Measurements from ENCODE around the gene ATP2A1.
"Not testable (repeated sequence)": the region's sequence is repeated elsewhere in the genome, so short reads cannot be mapped to it uniquely, and the experiment has no call there.

DNA sequence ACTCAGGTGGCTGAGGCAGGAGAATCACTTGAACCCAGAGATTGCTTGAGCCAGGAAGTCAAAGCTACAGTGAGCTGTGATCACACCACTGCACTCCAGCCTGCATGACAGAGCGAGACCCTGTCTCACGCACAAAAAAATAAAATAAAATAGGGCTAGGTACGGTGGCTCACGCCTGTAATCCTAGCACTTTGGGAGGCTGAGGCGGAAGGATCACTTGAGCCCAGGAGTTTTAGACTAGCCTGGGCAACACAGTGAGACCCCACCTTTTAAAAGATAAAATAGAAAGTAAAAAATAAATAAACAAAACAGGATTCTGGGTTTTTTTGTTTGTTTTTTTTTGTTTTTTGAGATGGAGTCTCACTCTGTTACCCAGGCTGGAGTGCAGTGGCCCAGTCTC, 12.1 kb downstream of the ATP2A1 start:
- TF ChIP-seq, protein P1, sequence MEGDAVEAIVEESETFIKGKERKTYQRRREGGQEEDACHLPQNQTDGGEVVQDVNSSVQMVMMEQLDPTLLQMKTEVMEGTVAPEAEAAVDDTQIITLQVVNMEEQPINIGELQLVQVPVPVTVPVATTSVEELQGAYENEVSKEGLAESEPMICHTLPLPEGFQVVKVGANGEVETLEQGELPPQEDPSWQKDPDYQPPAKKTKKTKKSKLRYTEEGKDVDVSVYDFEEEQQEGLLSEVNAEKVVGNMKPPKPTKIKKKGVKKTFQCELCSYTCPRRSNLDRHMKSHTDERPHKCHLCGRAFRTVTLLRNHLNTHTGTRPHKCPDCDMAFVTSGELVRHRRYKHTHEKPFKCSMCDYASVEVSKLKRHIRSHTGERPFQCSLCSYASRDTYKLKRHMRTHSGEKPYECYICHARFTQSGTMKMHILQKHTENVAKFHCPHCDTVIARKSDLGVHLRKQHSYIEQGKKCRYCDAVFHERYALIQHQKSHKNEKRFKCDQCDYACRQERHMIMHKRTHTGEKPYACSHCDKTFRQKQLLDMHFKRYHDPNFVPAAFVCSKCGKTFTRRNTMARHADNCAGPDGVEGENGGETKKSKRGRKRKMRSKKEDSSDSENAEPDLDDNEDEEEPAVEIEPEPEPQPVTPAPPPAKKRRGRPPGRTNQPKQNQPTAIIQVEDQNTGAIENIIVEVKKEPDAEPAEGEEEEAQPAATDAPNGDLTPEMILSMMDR (IDR thresholded peaks at IDR 0.05; ENCODE audit: low read depth, low read length) = not testable (repeated sequence)
- TF ChIP-seq MYC (IDR thresholded peaks at IDR 0.05; ENCODE audit: low read depth, low read length) = not testable (repeated sequence)
